Measurements from ENCODE around the gene WHRN. TPM values are rescaled to one million over a fixed set of nuclear protein-coding genes. Genes with fewer than 3 reads are reported as not detected.

The WHRN gene
- total and polyA plus RNA-seq, 9 of the 15 experiments (the other 6 are each of a cell fraction or from before 2014, with no cell fraction given) = 0.31 to 14.1 (median 3.0) TPM

DNA sequence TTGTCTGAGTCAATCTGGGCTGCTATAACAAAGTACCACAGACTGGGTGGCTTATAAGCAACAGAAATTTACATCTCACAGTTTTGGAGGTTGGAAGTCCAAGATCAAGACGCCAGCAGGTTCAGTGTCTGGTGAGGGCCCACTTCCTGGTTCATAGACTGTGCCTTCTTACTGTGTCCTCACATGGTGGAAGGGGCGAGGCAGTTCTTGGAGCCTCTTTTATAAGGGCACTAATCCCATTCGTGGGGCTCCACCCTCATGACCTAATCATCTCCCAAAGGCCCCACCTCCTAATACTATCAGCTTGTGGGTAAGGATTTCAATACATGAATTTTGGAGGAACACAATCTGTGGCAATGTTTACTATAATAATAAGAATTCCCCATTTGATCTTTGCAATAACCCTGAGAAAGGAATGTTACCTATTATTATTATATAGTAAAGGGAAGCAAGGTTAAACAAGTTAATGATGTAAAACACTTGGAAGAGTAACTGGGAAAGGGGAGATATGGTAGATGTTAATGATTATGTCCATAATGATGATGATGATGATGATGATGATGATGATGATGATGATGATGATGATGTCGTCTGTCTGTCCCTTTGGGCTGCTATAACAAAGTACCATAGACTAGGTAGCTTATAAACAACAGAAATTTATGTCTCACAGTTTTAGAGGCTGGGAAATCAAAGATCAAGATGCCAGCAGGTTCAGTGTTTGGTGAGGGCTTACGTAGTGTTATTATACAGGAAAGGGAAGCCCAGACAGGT, 40.8 kb downstream of the WHRN start:
- Histone ChIP-seq H3K27me3 (ENCODE audit: control insufficient read depth in 2 of 2, insufficient read depth in 2 of 2, low read length in 2 of 2) (no peaks in the 10 kb centered on the region), H3K27ac (ENCODE audit: extremely low read depth, low read depth, low read length) (no peak overlapping the region), H2AFZ (ENCODE audit: low read depth, low read length) (no peak overlapping the region), H3K4me3 (no peak overlapping the region), H3K36me3 (ENCODE audit: control insufficient read depth, insufficient read depth, low read length) (peaks cover 5% of the 10 kb centered on the region; the same call in 2 of the 3 replicates), H3K4me2 (ENCODE audit: insufficient read depth, low read length) (no peak overlapping the region), H3K9me1 (ENCODE audit: control insufficient read depth, insufficient read depth, low read length) (no peaks in the 10 kb centered on the region), H3K9ac (ENCODE audit: insufficient read depth in 1 of 2, low read depth in 2 of 2, low read length in 2 of 2) (no peak overlapping the region), H3K4me1 (replicated peaks in 1 of 2; ENCODE audit: control insufficient read depth in 2 of 2, insufficient read depth in 2 of 2, low read length in 2 of 2) (peaks cover 0 to 5% of the 10 kb centered on the region in 2 experiments; a peak in 1 of 5 replicates), H3K79me2 (ENCODE audit: control insufficient read depth, insufficient read depth, low read length) (no peaks in the 10 kb centered on the region), H4K20me1 (replicated peaks; ENCODE audit: control insufficient read depth, insufficient read depth, low read length) (no peaks in the 10 kb centered on the region), H3K9me3 (replicated peaks; ENCODE audit: control insufficient read depth, insufficient read depth, low read depth, low read length) (no peaks in the 10 kb centered on the region)
- in situ Hi-C loops (cut with MboI) (no loop called here), intact Hi-C loops (cut with micrococcal nuclease) (no loop called here)
- no peak for ATAC-seq
- ChIA-PET POLR2A (no interaction called here), CTCF (ENCODE audit: low intra/inter-chr PET ratio) (no interaction called here)
- no TSS peak for BruUV-seq (replicated peaks)
- 39% methylated on average over 5 of the region's 5 CpGs for WGBS (ENCODE audit: insufficient coverage, low coverage, missing lambda C conversion rate)
- DNase-seq (ENCODE audit: extremely low read depth in 1 of 4, low spot score in 3 of 4) = no peak
- no peak for FAIRE-seq
- TF ChIP-seq POLR2G (IDR thresholded peaks at IDR 0.05; ENCODE audit: low read depth, low read length) = no peak
- TF ChIP-seq ZKSCAN3 (CRISPR knock-in tag; IDR thresholded peaks at IDR 0.05) = no peak
- TF ChIP-seq SAFB (IDR thresholded peaks at IDR 0.05; ENCODE audit: borderline replicate concordance, low read depth, low read length) = no peak
- no peak for TF ChIP-seq HEY1 (CRISPR knock-in tag; IDR thresholded peaks at IDR 0.05; ENCODE audit: borderline replicate concordance)
- no peak for TF ChIP-seq ZNF239 (CRISPR knock-in tag; IDR thresholded peaks at IDR 0.05)
- no peak for TF ChIP-seq ZNF655 (CRISPR knock-in tag; IDR thresholded peaks at IDR 0.05)
- no peak for TF ChIP-seq SOX6 (IDR thresholded peaks at IDR 0.05)
- no peak for TF ChIP-seq ZBTB7A (IDR thresholded peaks at IDR 0.05; ENCODE audit: borderline replicate concordance, control insufficient read depth, low read depth, low read length)
- TF ChIP-seq, protein P1, sequence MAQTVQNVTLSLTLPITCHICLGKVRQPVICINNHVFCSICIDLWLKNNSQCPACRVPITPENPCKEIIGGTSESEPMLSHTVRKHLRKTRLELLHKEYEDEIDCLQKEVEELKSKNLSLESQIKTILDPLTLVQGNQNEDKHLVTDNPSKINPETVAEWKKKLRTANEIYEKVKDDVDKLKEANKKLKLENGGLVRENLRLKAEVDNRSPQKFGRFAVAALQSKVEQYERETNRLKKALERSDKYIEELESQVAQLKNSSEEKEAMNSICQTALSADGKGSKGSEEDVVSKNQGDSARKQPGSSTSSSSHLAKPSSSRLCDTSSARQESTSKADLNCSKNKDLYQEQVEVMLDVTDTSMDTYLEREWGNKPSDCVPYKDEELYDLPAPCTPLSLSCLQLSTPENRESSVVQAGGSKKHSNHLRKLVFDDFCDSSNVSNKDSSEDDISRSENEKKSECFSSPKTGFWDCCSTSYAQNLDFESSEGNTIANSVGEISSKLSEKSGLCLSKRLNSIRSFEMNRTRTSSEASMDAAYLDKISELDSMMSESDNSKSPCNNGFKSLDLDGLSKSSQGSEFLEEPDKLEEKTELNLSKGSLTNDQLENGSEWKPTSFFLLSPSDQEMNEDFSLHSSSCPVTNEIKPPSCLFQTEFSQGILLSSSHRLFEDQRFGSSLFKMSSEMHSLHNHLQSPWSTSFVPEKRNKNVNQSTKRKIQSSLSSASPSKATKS (CRISPR knock-in tag; IDR thresholded peaks at IDR 0.05) = no peak
- no peak for TF ChIP-seq GABPB1 (CRISPR knock-in tag; IDR thresholded peaks at IDR 0.05)
- TF ChIP-seq TRIM28 (IDR thresholded peaks at IDR 0.05) = no peak
- no peak for TF ChIP-seq CREB5 (CRISPR knock-in tag; IDR thresholded peaks at IDR 0.05)
- TF ChIP-seq, protein P2, sequence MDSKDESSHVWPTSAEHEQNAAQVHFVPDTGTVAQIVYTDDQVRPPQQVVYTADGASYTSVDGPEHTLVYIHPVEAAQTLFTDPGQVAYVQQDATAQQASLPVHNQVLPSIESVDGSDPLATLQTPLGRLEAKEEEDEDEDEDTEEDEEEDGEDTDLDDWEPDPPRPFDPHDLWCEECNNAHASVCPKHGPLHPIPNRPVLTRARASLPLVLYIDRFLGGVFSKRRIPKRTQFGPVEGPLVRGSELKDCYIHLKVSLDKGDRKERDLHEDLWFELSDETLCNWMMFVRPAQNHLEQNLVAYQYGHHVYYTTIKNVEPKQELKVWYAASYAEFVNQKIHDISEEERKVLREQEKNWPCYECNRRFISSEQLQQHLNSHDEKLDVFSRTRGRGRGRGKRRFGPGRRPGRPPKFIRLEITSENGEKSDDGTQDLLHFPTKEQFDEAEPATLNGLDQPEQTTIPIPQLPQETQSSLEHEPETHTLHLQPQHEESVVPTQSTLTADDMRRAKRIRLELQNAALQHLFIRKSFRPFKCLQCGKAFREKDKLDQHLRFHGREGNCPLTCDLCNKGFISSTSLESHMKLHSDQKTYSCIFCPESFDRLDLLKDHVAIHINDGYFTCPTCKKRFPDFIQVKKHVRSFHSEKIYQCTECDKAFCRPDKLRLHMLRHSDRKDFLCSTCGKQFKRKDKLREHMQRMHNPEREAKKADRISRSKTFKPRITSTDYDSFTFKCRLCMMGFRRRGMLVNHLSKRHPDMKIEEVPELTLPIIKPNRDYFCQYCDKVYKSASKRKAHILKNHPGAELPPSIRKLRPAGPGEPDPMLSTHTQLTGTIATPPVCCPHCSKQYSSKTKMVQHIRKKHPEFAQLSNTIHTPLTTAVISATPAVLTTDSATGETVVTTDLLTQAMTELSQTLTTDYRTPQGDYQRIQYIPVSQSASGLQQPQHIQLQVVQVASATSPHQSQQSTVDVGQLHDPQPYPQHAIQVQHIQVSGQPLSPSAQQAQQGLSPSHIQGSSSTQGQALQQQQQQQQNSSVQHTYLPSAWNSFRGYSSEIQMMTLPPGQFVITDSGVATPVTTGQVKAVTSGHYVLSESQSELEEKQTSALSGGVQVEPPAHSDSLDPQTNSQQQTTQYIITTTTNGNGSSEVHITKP (IDR thresholded peaks at IDR 0.05; ENCODE audit: partially characterized antibody) = no peak
- TF ChIP-seq NR2F6 (CRISPR knock-in tag; IDR thresholded peaks at IDR 0.05) = no peak

Measured in K562 (cell line).